Limb (tissue), 2 donors: ENCODE results near the gene PCDHA10.

Source experiments
- DNase-seq, 2 donors: peaks; one replicate each; pipeline ENCODE4 v3.0.0-alpha.2; 2016; ENCODE audit errors: extremely low spot score in 2 of 2

PCDHA10 gene

GRCh38 chr5:140883927-140884697 lies 28.4 kb downstream of the PCDHA10 start:
- no peak for DNase-seq

GRCh38 chr5:140916325-140916724 lies 60.6 kb downstream of the PCDHA10 start:
- DNase-seq, result no peak
